OCI-LY7 (cell line): Measurements from ENCODE around the gene SERTAD3. TPM values are rescaled to one million over a fixed set of nuclear protein-coding genes. Genes with fewer than 3 reads are reported as not detected.
A peak's percentile ranks its signal among the peaks of the same experiment; 100 is the strongest.

Experiments
- BruUV-seq: library from RNA; stranded (reverse); fragments of 400-500 nt; replicated peaks from 2 replicates; lab custom pipeline; 2021; lab: Mats Ljungman, UMichigan
- CTCF ChIA-PET: fragments of 300-600 bp; sonication (Branson Sonifier 250); formaldehyde crosslinking; loops from one replicate; lab custom pipeline; 2022; ENCODE audit warnings: antibody characterized with exemption; ENCODE audit not compliant: unreplicated experiment; lab: Charles Lee
- POLR2A ChIA-PET: fragments of 300-600 bp; sonication (Branson Sonifier 250); formaldehyde crosslinking; loops from one replicate; lab custom pipeline; 2022; ENCODE audit warnings: antibody characterized with exemption; lab: Charles Lee
- DNase-seq: peaks from one replicate; pipeline ENCODE4 v3.0.0-alpha.2; 2015; ENCODE audit warnings: low spot score
- H2AFZ ChIP-seq: fragments of 200-600 bp; sonication (generic), shearing (Covaris generic); 2 replicates; pipeline ENCODE4 v1.6.1; 2014; ENCODE audit warnings: mild to moderate bottlenecking, antibody characterized with exemption, low read length, moderate library complexity
- H3K27ac ChIP-seq: fragments of 200-600 bp; sonication (generic); 2 replicates; pipeline ENCODE4 v1.5.1; 2014; ENCODE audit warnings: mixed run types, low read depth, mild to moderate bottlenecking, moderate library complexity, low read length, inconsistent platforms; ENCODE audit not compliant: poor library complexity, severe bottlenecking
- H3K36me3 ChIP-seq: fragments of 200-600 bp; sonication (generic); 2 replicates; pipeline ENCODE4 v1.6.1; 2014; ENCODE audit warnings: mild to moderate bottlenecking, antibody characterized with exemption, low read length, moderate library complexity, mixed read lengths; ENCODE audit not compliant: insufficient read depth
- H3K4me1 ChIP-seq: fragments of 200-600 bp; sonication (generic); 2 replicates; pipeline ENCODE4 v1.5.1; 2014; ENCODE audit warnings: mild to moderate bottlenecking, low read length; ENCODE audit not compliant: insufficient read depth, poor library complexity, severe bottlenecking
- H3K4me2 ChIP-seq: fragments of 200-600 bp; sonication (generic); 2 replicates; pipeline ENCODE4 v1.6.1; 2014; ENCODE audit warnings: mild to moderate bottlenecking, low read length
- H3K4me3 ChIP-seq: fragments of 200-600 bp; sonication (generic); 2 replicates; pipeline ENCODE4 v1.5.1; 2014; ENCODE audit warnings: mild to moderate bottlenecking, low read depth, low read length; ENCODE audit not compliant: poor library complexity, severe bottlenecking
- H3K79me2 ChIP-seq: fragments of 200-600 bp; sonication (generic); 2 replicates; pipeline ENCODE4 v1.6.1; 2016; ENCODE audit warnings: low read depth, mild to moderate bottlenecking, low read length, moderate library complexity, mixed read lengths; ENCODE audit not compliant: insufficient read depth
- H3K9me2 ChIP-seq: fragments of 200-600 bp; sonication (generic); 2 replicates; pipeline ENCODE4 v1.6.1; 2016; ENCODE audit warnings: mild to moderate bottlenecking, low read length, mixed read lengths; ENCODE audit not compliant: insufficient read depth
- H3K9me3 ChIP-seq: fragments of 200-600 bp; sonication (generic); 2 replicates; pipeline ENCODE4 v1.6.1; 2014; ENCODE audit warnings: mild to moderate bottlenecking, mixed run types, low read length, mixed read lengths
- H4K20me1 ChIP-seq: fragments of 200-600 bp; sonication (generic); 2 replicates; pipeline ENCODE4 v1.6.1; 2014; ENCODE audit warnings: mild to moderate bottlenecking, antibody characterized with exemption, low read length, moderate library complexity, mixed read lengths; ENCODE audit not compliant: insufficient read depth
- CTCF ChIP-seq: fragments of 200-600 bp; sonication (generic); conservative IDR thresholded peaks from 2 replicates; pipeline ENCODE4 v1.5.1; 2014; ENCODE audit warnings: mild to moderate bottlenecking, antibody characterized with exemption, low read length, moderate library complexity, mixed read lengths
- EZH2phosphoT487 ChIP-seq: fragments of 200-600 bp; sonication (generic); IDR thresholded peaks from 2 replicates; pipeline ENCODE4 v1.6.1; 2018; ENCODE audit warnings: low read depth, borderline replicate concordance, mild to moderate bottlenecking, mixed run types, antibody characterized with exemption, low read length, moderate library complexity, mixed read lengths
- intact Hi-C: fragments of 100-400 bp; cut with micrococcal nuclease; formaldehyde crosslinking; loops from one replicate; pipeline ENCODE4 v1.10.0; 2022; ENCODE audit not compliant: unreplicated experiment
- total RNA-seq, 2 experiments: library from RNA; depleted of rRNA in 1 of 2; stranded (reverse); fragments of >200 nt in 1 of 2; shearing (Covaris generic) in 1 of 2; gene quantifications; 2 replicates each; pipeline ENCODE4 v1.2.3, GENCODE V29; 2014 to 2022

The SERTAD3 gene
- total RNA-seq, 2 experiments from 2014 or later, result 12.2 to 18.6 TPM

- CTCF ChIA-PET, result no interaction called here
- TF ChIP-seq CTCF, result no peak
Measured at GRCh38 chr19:40398417-40399131, 45.6 kb downstream of the SERTAD3 start.

GRCh38 chr19:40397568-40397906, 46.6 kb downstream of the SERTAD3 start:
- Histone ChIP-seq H2AFZ (no peak overlapping the region), H3K4me3 (no peak overlapping the region), H4K20me1 (no peaks in the 10 kb centered on the region), H3K4me2 (no peak overlapping the region), H3K36me3 (no peaks in the 10 kb centered on the region), H3K9me2 (no peaks in the 10 kb centered on the region), H3K9me3 (no peaks in the 10 kb centered on the region), H3K27ac (no peak overlapping the region), H3K4me1 (peaks cover 5% of the 10 kb centered on the region), H3K79me2 (no peaks in the 10 kb centered on the region)
- no peak for TF ChIP-seq EZH2phosphoT487
- TF ChIP-seq CTCF, result no peak
- no peak for DNase-seq
- no TSS peak for BruUV-seq
- ChIA-PET POLR2A (no interaction called here), CTCF (no interaction called here)
- intact Hi-C loops, result no loop called here

More at GRCh38 chr19:40398417-40399131, 45.6 kb downstream of the SERTAD3 start:
- intact Hi-C loops, result no loop called here
- BruUV-seq, result no TSS peak
- H3K9me3 ChIP-seq, result no peaks in the 10 kb centered on the region
- H4K20me1 ChIP-seq, result no peaks in the 10 kb centered on the region
- no peaks in the 10 kb centered on the region for H3K79me2 ChIP-seq
- H3K4me2 ChIP-seq, result peak overlapping the region; percentile 14
- DNase-seq, result peak; percentile 67
- H3K4me1 ChIP-seq, result peaks cover 11% of the 10 kb centered on the region
- H3K27ac ChIP-seq, result no peak overlapping the region
- no peaks in the 10 kb centered on the region for H3K36me3 ChIP-seq
- H3K9me2 ChIP-seq, result no peaks in the 10 kb centered on the region
- H3K4me3 ChIP-seq, result no peak overlapping the region
- no peak overlapping the region for H2AFZ ChIP-seq
- POLR2A ChIA-PET, result no interaction called here

- Histone ChIP-seq H4K20me1 (no peaks in the 10 kb centered on the region), H3K9me3 (no peaks in the 10 kb centered on the region), H3K27ac (no peak overlapping the region), H3K36me3 (no peaks in the 10 kb centered on the region), H3K4me3 (no peak overlapping the region), H3K4me1 (peaks cover 5% of the 10 kb centered on the region), H2AFZ (no peak overlapping the region), H3K79me2 (no peaks in the 10 kb centered on the region), H3K9me2 (no peaks in the 10 kb centered on the region), H3K4me2 (no peak overlapping the region)
- DNase-seq, result no peak
- intact Hi-C loops, result no loop called here
- TF ChIP-seq EZH2phosphoT487, result no peak
- no peak for TF ChIP-seq CTCF
- no TSS peak for BruUV-seq
- ChIA-PET CTCF (no interaction called here), POLR2A (no interaction called here)
Measured at GRCh38 chr19:40396886-40397567, 47.1 kb downstream of the SERTAD3 start.
